Measurements from ENCODE around the gene LEPROT.

LEPROT gene

GRCh38 chr1:65431111-65431705 is 10.7 kb downstream of the LEPROT start:
- H3K4me1 ChIP-seq (ENCODE audit: control insufficient read depth, insufficient read depth, low read length), result no peaks in the 10 kb centered on the region
- no peak overlapping the region for H3K27ac ChIP-seq (ENCODE audit: low read depth, low read length)
- peaks cover 5% of the 10 kb centered on the region for H3K36me3 ChIP-seq (ENCODE audit: control insufficient read depth, insufficient read depth, low read length)
- H3K9ac ChIP-seq (ENCODE audit: low read length), result no peak overlapping the region
- H3K27me3 ChIP-seq (ENCODE audit: control insufficient read depth, insufficient read depth, low read length), result no peaks in the 10 kb centered on the region
- H3K4me3 ChIP-seq (ENCODE audit: low read length), result no peak overlapping the region

- no peak overlapping the region for H3K4me3 ChIP-seq (ENCODE audit: low read length)
- no peak overlapping the region for H3K27ac ChIP-seq (ENCODE audit: low read depth, low read length)
- H3K9ac ChIP-seq (ENCODE audit: low read length), result no peak overlapping the region
- H3K27me3 ChIP-seq (ENCODE audit: control insufficient read depth, insufficient read depth, low read length), result no peaks in the 10 kb centered on the region
- H3K36me3 ChIP-seq (ENCODE audit: control insufficient read depth, insufficient read depth, low read length), result peaks cover 5% of the 10 kb centered on the region
- H3K4me1 ChIP-seq (ENCODE audit: control insufficient read depth, insufficient read depth, low read length), result no peaks in the 10 kb centered on the region
These were observed 12.4 kb downstream of the LEPROT start for GRCh38 chr1:65432918-65433317.

- Histone ChIP-seq H3K27ac (ENCODE audit: low read depth, low read length) (no peak overlapping the region), H3K36me3 (ENCODE audit: control insufficient read depth, insufficient read depth, low read length) (peaks cover 5% of the 10 kb centered on the region), H3K4me1 (ENCODE audit: control insufficient read depth, insufficient read depth, low read length) (no peaks in the 10 kb centered on the region), H3K4me3 (ENCODE audit: low read length) (no peak overlapping the region), H3K9ac (ENCODE audit: low read length) (no peak overlapping the region), H3K27me3 (ENCODE audit: control insufficient read depth, insufficient read depth, low read length) (no peaks in the 10 kb centered on the region)
These were observed 13.8 kb downstream of the LEPROT start for GRCh38 chr1:65434255-65434654.

- H3K36me3 ChIP-seq (ENCODE audit: control insufficient read depth, insufficient read depth, low read length), result peaks cover 5% of the 10 kb centered on the region
- H3K27me3 ChIP-seq (ENCODE audit: control insufficient read depth, insufficient read depth, low read length), result no peaks in the 10 kb centered on the region
- no peak overlapping the region for H3K9ac ChIP-seq (ENCODE audit: low read length)
- H3K4me1 ChIP-seq (ENCODE audit: control insufficient read depth, insufficient read depth, low read length), result no peaks in the 10 kb centered on the region
- H3K4me3 ChIP-seq (ENCODE audit: low read length), result no peak overlapping the region
- no peak overlapping the region for H3K27ac ChIP-seq (ENCODE audit: low read depth, low read length)
These were observed 14.3 kb downstream of the LEPROT start for GRCh38 chr1:65434760-65435159.

- H3K4me1 ChIP-seq (ENCODE audit: control insufficient read depth, insufficient read depth, low read length), result no peaks in the 10 kb centered on the region
- no peaks in the 10 kb centered on the region for H3K27me3 ChIP-seq (ENCODE audit: control insufficient read depth, insufficient read depth, low read length)
- no peak overlapping the region for H3K27ac ChIP-seq (ENCODE audit: low read depth, low read length)
- H3K4me3 ChIP-seq (ENCODE audit: low read length), result no peak overlapping the region
- peaks cover 3% of the 10 kb centered on the region for H3K36me3 ChIP-seq (ENCODE audit: control insufficient read depth, insufficient read depth, low read length)
- H3K9ac ChIP-seq (ENCODE audit: low read length), result no peak overlapping the region
These were observed 15.5 kb downstream of the LEPROT start for GRCh38 chr1:65435987-65436386.

- Histone ChIP-seq H3K4me1 (ENCODE audit: control insufficient read depth, insufficient read depth, low read length) (no peaks in the 10 kb centered on the region), H3K9ac (ENCODE audit: low read length) (no peak overlapping the region), H3K27me3 (ENCODE audit: control insufficient read depth, insufficient read depth, low read length) (no peaks in the 10 kb centered on the region), H3K27ac (ENCODE audit: low read depth, low read length) (no peak overlapping the region), H3K4me3 (ENCODE audit: low read length) (no peak overlapping the region), H3K36me3 (ENCODE audit: control insufficient read depth, insufficient read depth, low read length) (no peaks in the 10 kb centered on the region)
These were observed 17.1 kb downstream of the LEPROT start for GRCh38 chr1:65437616-65438015.

- Histone ChIP-seq H3K9ac (ENCODE audit: low read length) (no peak overlapping the region), H3K4me3 (ENCODE audit: low read length) (no peak overlapping the region), H3K27ac (ENCODE audit: low read depth, low read length) (no peak overlapping the region), H3K36me3 (ENCODE audit: control insufficient read depth, insufficient read depth, low read length) (no peaks in the 10 kb centered on the region), H3K27me3 (ENCODE audit: control insufficient read depth, insufficient read depth, low read length) (no peaks in the 10 kb centered on the region), H3K4me1 (ENCODE audit: control insufficient read depth, insufficient read depth, low read length) (no peaks in the 10 kb centered on the region)
These were observed 19.9 kb downstream of the LEPROT start for GRCh38 chr1:65440322-65440900.

- Histone ChIP-seq H3K27ac (ENCODE audit: low read depth, low read length) (no peak overlapping the region), H3K4me3 (ENCODE audit: low read length) (no peak overlapping the region), H3K36me3 (ENCODE audit: control insufficient read depth, insufficient read depth, low read length) (no peaks in the 10 kb centered on the region), H3K4me1 (ENCODE audit: control insufficient read depth, insufficient read depth, low read length) (no peaks in the 10 kb centered on the region), H3K9ac (ENCODE audit: low read length) (no peak overlapping the region), H3K27me3 (ENCODE audit: control insufficient read depth, insufficient read depth, low read length) (no peaks in the 10 kb centered on the region)
These were observed 20.4 kb downstream of the LEPROT start for GRCh38 chr1:65440915-65441314.

- no peak overlapping the region for H3K9ac ChIP-seq (ENCODE audit: low read length)
- H3K36me3 ChIP-seq (ENCODE audit: control insufficient read depth, insufficient read depth, low read length), result no peaks in the 10 kb centered on the region
- H3K4me3 ChIP-seq (ENCODE audit: low read length), result no peak overlapping the region
- no peaks in the 10 kb centered on the region for H3K4me1 ChIP-seq (ENCODE audit: control insufficient read depth, insufficient read depth, low read length)
- no peak overlapping the region for H3K27ac ChIP-seq (ENCODE audit: low read depth, low read length)
- no peaks in the 10 kb centered on the region for H3K27me3 ChIP-seq (ENCODE audit: control insufficient read depth, insufficient read depth, low read length)
These were observed 21.0 kb downstream of the LEPROT start for GRCh38 chr1:65441464-65441863.

- Histone ChIP-seq H3K27ac (ENCODE audit: low read depth, low read length) (no peak overlapping the region), H3K4me3 (ENCODE audit: low read length) (no peak overlapping the region), H3K4me1 (ENCODE audit: control insufficient read depth, insufficient read depth, low read length) (no peaks in the 10 kb centered on the region), H3K27me3 (ENCODE audit: control insufficient read depth, insufficient read depth, low read length) (no peaks in the 10 kb centered on the region), H3K36me3 (ENCODE audit: control insufficient read depth, insufficient read depth, low read length) (no peaks in the 10 kb centered on the region), H3K9ac (ENCODE audit: low read length) (no peak overlapping the region)
These were observed 22.0 kb downstream of the LEPROT start for GRCh38 chr1:65442442-65442841.

- no peak overlapping the region for H3K4me3 ChIP-seq (ENCODE audit: low read length)
These were observed 23.2 kb downstream of the LEPROT start for GRCh38 chr1:65443647-65444046.

GRCh38 chr1:65444128-65444640 is 23.7 kb downstream of the LEPROT start:
- H3K4me1 ChIP-seq (ENCODE audit: control insufficient read depth, insufficient read depth, low read length), result no peaks in the 10 kb centered on the region
- no peak overlapping the region for H3K4me3 ChIP-seq (ENCODE audit: low read length)
- no peak overlapping the region for H3K27ac ChIP-seq (ENCODE audit: low read depth, low read length)
- no peaks in the 10 kb centered on the region for H3K36me3 ChIP-seq (ENCODE audit: control insufficient read depth, insufficient read depth, low read length)
- no peaks in the 10 kb centered on the region for H3K27me3 ChIP-seq (ENCODE audit: control insufficient read depth, insufficient read depth, low read length)
- H3K9ac ChIP-seq (ENCODE audit: low read length), result no peak overlapping the region

More at GRCh38 chr1:65443647-65444046, 23.2 kb downstream of the LEPROT start:
- H3K27me3 ChIP-seq (ENCODE audit: control insufficient read depth, insufficient read depth, low read length), result no peaks in the 10 kb centered on the region
- no peaks in the 10 kb centered on the region for H3K4me1 ChIP-seq (ENCODE audit: control insufficient read depth, insufficient read depth, low read length)
- no peak overlapping the region for H3K9ac ChIP-seq (ENCODE audit: low read length)
- H3K36me3 ChIP-seq (ENCODE audit: control insufficient read depth, insufficient read depth, low read length), result no peaks in the 10 kb centered on the region
- H3K27ac ChIP-seq (ENCODE audit: low read depth, low read length), result no peak overlapping the region

- H3K27ac ChIP-seq (ENCODE audit: low read depth, low read length), result no peak overlapping the region
- H3K9ac ChIP-seq (ENCODE audit: low read length), result no peak overlapping the region
- H3K36me3 ChIP-seq (ENCODE audit: control insufficient read depth, insufficient read depth, low read length), result no peaks in the 10 kb centered on the region
- H3K27me3 ChIP-seq (ENCODE audit: control insufficient read depth, insufficient read depth, low read length), result no peaks in the 10 kb centered on the region
- H3K4me1 ChIP-seq (ENCODE audit: control insufficient read depth, insufficient read depth, low read length), result no peaks in the 10 kb centered on the region
- no peak overlapping the region for H3K4me3 ChIP-seq (ENCODE audit: low read length)
These were observed 25.4 kb downstream of the LEPROT start for GRCh38 chr1:65445837-65446236.
